ENCODE measurements around the gene LRIG3. TPM values are rescaled to one million over a fixed set of nuclear protein-coding genes. Genes with fewer than 3 reads are reported as not detected.

The LRIG3 gene
- total and polyA plus RNA-seq, 2 donors (not counting 3 experiments of a cell fraction or from before 2014, with no cell fraction given), result 55.5 to 55.7 TPM

DNA sequence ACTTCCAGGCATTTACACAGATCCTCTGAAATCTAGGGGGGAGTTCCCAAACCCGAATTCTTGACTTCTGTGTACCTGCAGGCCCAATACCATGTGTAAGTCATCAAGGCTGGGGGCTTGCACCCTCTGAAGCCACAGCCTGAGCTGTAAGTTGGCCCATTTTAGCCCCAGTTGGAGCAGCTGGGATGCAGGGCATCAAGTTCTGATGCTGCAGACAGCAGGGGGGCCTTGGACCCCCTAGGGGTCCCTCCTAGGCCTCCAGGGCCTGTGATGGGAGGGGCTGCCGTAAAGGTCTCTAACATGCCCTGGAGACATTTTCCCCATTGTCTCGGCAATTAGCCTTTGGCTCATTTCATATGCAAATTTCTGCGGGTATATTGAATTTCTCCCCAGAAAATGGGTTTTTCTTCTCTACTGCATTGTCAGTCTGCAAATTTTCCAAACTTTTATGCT, 59.5 kb downstream of the LRIG3 start:
- Histone ChIP-seq H4K20me1 (replicated peaks; ENCODE audit: control insufficient read depth, extremely low read depth, insufficient read depth, low read length) (no peaks in the 10 kb centered on the region), H3K36me3 (ENCODE audit: control insufficient read depth in 2 of 2, extremely low read depth in 1 of 2, insufficient read depth in 2 of 2, low read length in 2 of 2) (peaks cover 0 to 2% of the 10 kb centered on the region in 2 experiments), H3K4me1 (ENCODE audit: control insufficient read depth, extremely low read depth, insufficient read depth, low read length) (no peaks in the 10 kb centered on the region), H3K9ac (replicated peaks; ENCODE audit: extremely low read depth, insufficient read depth, low read length) (no peak overlapping the region), H3K4me2 (ENCODE audit: insufficient read depth, low read length) (no peak overlapping the region), H3K27ac (ENCODE audit: insufficient read depth, low read depth, low read length) (no peak overlapping the region), H3K9me3 (replicated peaks; ENCODE audit: control insufficient read depth, insufficient read depth, low read length) (no peaks in the 10 kb centered on the region), H3K4me3 (replicated peaks in 1 of 3; ENCODE audit: insufficient read depth in 1 of 3, low read depth in 1 of 3, low read length in 3 of 3) (no peak overlapping the region), H2AFZ (ENCODE audit: low read depth, low read length) (no peak overlapping the region), H3K27me3 (ENCODE audit: control insufficient read depth in 2 of 2, insufficient read depth in 2 of 2, low read length in 2 of 2) (no peaks in the 10 kb centered on the region), H3K79me2 (ENCODE audit: control insufficient read depth, insufficient read depth, low read length) (no peaks in the 10 kb centered on the region), H3K9me1 (replicated peaks; ENCODE audit: control insufficient read depth, extremely low read depth, insufficient read depth, low read length) (peaks cover 3% of the 10 kb centered on the region)
- no TSS peak for BruUV-seq (replicated peaks)
- DNase-seq (ENCODE audit: low read depth, low spot score) (no peak), FAIRE-seq (no peak)
- intact Hi-C loops (cut with micrococcal nuclease), result loop anchor here (10.0 kb wide), 1 partner anchor 316 kb away; no protein-coding TSS in a partner anchor
- POLR2A ChIA-PET, result no interaction called here
- CTCF ChIA-PET, result interaction anchor here (1.2 to 1.4 kb wide), 2 partner anchors 226 to 320 kb away, joined by 3 to 5 read pairs; no protein-coding TSS in a partner anchor
- dilution Hi-C loops (cut with MboI; ENCODE audit: extremely low pct_ligation_motif_present, low sequenced_read_pairs), result no loop called here
- TF ChIP-seq JUN (IDR thresholded peaks at IDR 0.05; ENCODE audit: borderline replicate concordance, insufficient read depth, insufficient read length, low read depth) (no peak), EZH2 (IDR thresholded peaks at IDR 0.05; ENCODE audit: borderline replicate concordance, low read depth, low read length, severe bottlenecking) (no peak), POLR2AphosphoS5 (IDR thresholded peaks at IDR 0.05; ENCODE audit: insufficient read depth, low read depth, low read length) (no peak), POLR2A (IDR thresholded peaks at IDR 0.05; ENCODE audit: low read depth, low read length) (no peak)
- TF ChIP-seq, protein P1, sequence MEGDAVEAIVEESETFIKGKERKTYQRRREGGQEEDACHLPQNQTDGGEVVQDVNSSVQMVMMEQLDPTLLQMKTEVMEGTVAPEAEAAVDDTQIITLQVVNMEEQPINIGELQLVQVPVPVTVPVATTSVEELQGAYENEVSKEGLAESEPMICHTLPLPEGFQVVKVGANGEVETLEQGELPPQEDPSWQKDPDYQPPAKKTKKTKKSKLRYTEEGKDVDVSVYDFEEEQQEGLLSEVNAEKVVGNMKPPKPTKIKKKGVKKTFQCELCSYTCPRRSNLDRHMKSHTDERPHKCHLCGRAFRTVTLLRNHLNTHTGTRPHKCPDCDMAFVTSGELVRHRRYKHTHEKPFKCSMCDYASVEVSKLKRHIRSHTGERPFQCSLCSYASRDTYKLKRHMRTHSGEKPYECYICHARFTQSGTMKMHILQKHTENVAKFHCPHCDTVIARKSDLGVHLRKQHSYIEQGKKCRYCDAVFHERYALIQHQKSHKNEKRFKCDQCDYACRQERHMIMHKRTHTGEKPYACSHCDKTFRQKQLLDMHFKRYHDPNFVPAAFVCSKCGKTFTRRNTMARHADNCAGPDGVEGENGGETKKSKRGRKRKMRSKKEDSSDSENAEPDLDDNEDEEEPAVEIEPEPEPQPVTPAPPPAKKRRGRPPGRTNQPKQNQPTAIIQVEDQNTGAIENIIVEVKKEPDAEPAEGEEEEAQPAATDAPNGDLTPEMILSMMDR (IDR thresholded peaks at IDR 0.05; ENCODE audit: extremely low read depth in 1 of 2, insufficient read depth in 1 of 2, low read depth in 1 of 2, low read length in 2 of 2), result no peak

All from endothelial cell of umbilical vein (primary cell).